Gastrocnemius medialis (tissue), 4 donors: ENCODE measurements around the gene IFIT1. TPM values are rescaled to one million over a fixed set of nuclear protein-coding genes. Genes with fewer than 3 reads are reported as not detected.
A peak's percentile ranks its signal among the peaks of the same experiment; 100 is the strongest.

Experiments
- ATAC-seq, 2 donors: fragments of 150-250 bp; one replicate each; pipeline ENCODE4 v1.9.1; 2016
- DNase-seq, 2 donors: peaks; one replicate each; pipeline ENCODE4 v3.0.0-alpha.2; 2019
- H3K27ac ChIP-seq, 4 donors: fragments of 200-600 bp; sonication (generic); 1 replicate in 1 of 4; 2 replicates in 3 of 4; pipeline ENCODE4 v1.5.1; 2016 to 2018; ENCODE audit warnings: mild to moderate bottlenecking in 2 of 4, moderate library complexity in 1 of 4
- H3K27me3 ChIP-seq, 3 donors: fragments of 200-600 bp; sonication (generic) in 2 of 3; 1 replicate in 1 of 3; 2 replicates in 2 of 3; pipeline versions ENCODE4 v1.5.1 to v1.6.0; 2016 to 2019; ENCODE audit warnings: mild to moderate bottlenecking in 1 of 3, moderate library complexity in 1 of 3
- H3K36me3 ChIP-seq, 2 donors: fragments of 200-600 bp; sonication (generic) in 1 of 2; one replicate each; pipeline ENCODE4 v1.5.1; 2017 to 2018
- H3K4me1 ChIP-seq, 2 donors: fragments of 200-600 bp; sonication (generic) in 1 of 2; one replicate each; pipeline ENCODE4 v1.5.1; 2016 to 2017; ENCODE audit warnings: mild to moderate bottlenecking in 2 of 2
- H3K4me3 ChIP-seq, 4 donors: fragments of 200-600 bp; sonication (generic) in 3 of 4; 1 replicate in 1 of 4; 2 replicates in 3 of 4; pipeline ENCODE4 v1.5.1; 2016 to 2019; ENCODE audit warnings: mild to moderate bottlenecking in 2 of 4
- H3K9me3 ChIP-seq, 3 donors: fragments of 200-600 bp; sonication (generic) in 2 of 3; 1 replicate in 1 of 3; 2 replicates in 2 of 3; pipeline ENCODE4 v1.5.1; 2016 to 2019
- POLR2A ChIP-seq, 2 donors: fragments of 450-650 bp; IDR thresholded peaks; one replicate each; pipeline ENCODE4 v1.6.1; 2017; ENCODE audit warnings: antibody characterized with exemption in 2 of 2, mild to moderate bottlenecking in 2 of 2, moderate library complexity in 2 of 2
- in situ Hi-C, 4 donors: fragments of 200-750 bp; cut with MboI; loops; one replicate each; pipeline versions ENCODE4 v1.15.0 to v1.8.0; 2017; ENCODE audit warnings: low sequenced_read_pairs in 4 of 4
- intact Hi-C: fragments of 100-400 bp; cut with DNase I; formaldehyde crosslinking; loops from one replicate; pipeline ENCODE4 v1.15.1; 2023; ENCODE audit warnings: low total_unique reads
- total RNA-seq, 4 donors: library from RNA; depleted of rRNA; stranded (reverse); fragments of >200 nt; gene quantifications; one replicate each; pipeline versions ENCODE4 v1.1.0 to v1.2.3, GENCODE V29; 2016
- TF ChIP-seq, protein P1 (sequence below), 5 experiments: fragments of 450-650 bp in 3 of 5; fragments of 200-600 bp in 2 of 5; sonication (generic) in 2 of 5; IDR thresholded peaks in 4 of 5; conservative IDR thresholded peaks in 1 of 5; 1 replicate in 4 of 5; 2 replicates in 1 of 5; pipeline ENCODE4 v1.5.1; 2016 to 2019; ENCODE audit warnings: antibody characterized with exemption in 5 of 5, mild to moderate bottlenecking in 3 of 5, moderate library complexity in 3 of 5

The IFIT1 gene, protein sequence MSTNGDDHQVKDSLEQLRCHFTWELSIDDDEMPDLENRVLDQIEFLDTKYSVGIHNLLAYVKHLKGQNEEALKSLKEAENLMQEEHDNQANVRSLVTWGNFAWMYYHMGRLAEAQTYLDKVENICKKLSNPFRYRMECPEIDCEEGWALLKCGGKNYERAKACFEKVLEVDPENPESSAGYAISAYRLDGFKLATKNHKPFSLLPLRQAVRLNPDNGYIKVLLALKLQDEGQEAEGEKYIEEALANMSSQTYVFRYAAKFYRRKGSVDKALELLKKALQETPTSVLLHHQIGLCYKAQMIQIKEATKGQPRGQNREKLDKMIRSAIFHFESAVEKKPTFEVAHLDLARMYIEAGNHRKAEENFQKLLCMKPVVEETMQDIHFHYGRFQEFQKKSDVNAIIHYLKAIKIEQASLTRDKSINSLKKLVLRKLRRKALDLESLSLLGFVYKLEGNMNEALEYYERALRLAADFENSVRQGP
- total RNA-seq = 1 to 10 TPM; 1.8 to 8.9 (median 3.0) TPM

DNA sequence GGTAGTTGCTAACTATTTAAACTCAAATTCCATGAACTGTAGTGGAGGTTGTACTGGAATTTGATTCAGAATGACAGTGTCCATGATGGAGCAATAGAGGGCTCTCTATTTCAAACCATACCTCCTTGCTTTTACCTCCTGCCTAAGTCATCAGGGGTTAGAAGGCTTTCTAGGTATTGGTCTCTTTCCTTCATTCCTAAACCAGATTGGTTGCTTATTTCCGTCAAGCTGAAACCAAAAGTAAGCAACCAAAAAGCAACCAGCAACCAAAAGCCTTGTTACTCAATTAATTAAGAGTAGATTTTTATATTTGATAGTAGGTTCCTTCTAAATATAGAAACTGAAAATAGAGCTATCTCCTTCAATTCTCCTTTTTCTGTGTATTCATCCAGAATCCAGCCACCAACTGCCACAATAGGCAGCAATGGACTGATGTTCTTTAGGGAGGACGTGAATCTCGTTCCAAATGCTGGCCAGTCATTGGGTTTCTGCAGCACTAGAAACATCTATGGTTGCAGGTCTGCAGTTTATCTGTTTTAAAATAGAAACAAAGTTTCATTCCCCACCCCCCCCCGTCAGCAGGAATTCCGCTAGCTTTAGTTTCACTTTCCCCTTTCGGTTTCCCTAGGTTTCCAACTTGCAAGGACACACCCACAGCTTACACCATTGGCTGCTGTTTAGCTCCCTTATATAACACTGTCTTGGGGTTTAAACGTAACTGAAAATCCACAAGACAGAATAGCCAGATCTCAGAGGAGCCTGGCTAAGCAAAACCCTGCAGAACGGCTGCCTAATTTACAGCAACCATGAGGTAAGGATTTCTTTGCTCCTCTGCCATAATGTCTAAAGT is at the start of gene IFIT1:
IFIT1 (plus strand) TSS at position 717 of the 850 bp plus-strand sequence; CDS start at position 807, 90 bp downstream.
- DNase-seq (peak; percentile 57 to 65), ATAC-seq (peak; percentile 93 to 97)
- intact Hi-C loops = loop anchor here (2.0 kb wide), 2 partner anchors 17 to 95 kb away; no protein-coding TSS in a partner anchor
- no peaks in the 10 kb centered on the region for H3K27me3 ChIP-seq
- H3K4me3 ChIP-seq = peak within 1 kb of the TSS; percentile 58 to 70 (median 58)
- peak within 1 kb of the TSS; percentile 72 to 86 (median 84) for H3K27ac ChIP-seq
- TF ChIP-seq POLR2A (IDR thresholded peaks at IDR 0.05) = peak in 1 of 2 donors; percentile 56
- TF ChIP-seq, protein P1, sequence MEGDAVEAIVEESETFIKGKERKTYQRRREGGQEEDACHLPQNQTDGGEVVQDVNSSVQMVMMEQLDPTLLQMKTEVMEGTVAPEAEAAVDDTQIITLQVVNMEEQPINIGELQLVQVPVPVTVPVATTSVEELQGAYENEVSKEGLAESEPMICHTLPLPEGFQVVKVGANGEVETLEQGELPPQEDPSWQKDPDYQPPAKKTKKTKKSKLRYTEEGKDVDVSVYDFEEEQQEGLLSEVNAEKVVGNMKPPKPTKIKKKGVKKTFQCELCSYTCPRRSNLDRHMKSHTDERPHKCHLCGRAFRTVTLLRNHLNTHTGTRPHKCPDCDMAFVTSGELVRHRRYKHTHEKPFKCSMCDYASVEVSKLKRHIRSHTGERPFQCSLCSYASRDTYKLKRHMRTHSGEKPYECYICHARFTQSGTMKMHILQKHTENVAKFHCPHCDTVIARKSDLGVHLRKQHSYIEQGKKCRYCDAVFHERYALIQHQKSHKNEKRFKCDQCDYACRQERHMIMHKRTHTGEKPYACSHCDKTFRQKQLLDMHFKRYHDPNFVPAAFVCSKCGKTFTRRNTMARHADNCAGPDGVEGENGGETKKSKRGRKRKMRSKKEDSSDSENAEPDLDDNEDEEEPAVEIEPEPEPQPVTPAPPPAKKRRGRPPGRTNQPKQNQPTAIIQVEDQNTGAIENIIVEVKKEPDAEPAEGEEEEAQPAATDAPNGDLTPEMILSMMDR (IDR thresholded peaks at IDR 0.05 in 4 of 5, conservative IDR thresholded peaks at IDR 0.05 in 1 of 5) = no peak
- no peaks in the 10 kb centered on the region for H3K36me3 ChIP-seq
- peaks cover 40 to 43% of the 10 kb centered on the region in 2 donors for H3K4me1 ChIP-seq
- in situ Hi-C loops = loop anchor here in 1 of 4 donors (25.0 kb wide), 1 partner anchor 105 kb away; no protein-coding TSS in a partner anchor
- H3K9me3 ChIP-seq = no peaks in the 10 kb centered on the region

DNA sequence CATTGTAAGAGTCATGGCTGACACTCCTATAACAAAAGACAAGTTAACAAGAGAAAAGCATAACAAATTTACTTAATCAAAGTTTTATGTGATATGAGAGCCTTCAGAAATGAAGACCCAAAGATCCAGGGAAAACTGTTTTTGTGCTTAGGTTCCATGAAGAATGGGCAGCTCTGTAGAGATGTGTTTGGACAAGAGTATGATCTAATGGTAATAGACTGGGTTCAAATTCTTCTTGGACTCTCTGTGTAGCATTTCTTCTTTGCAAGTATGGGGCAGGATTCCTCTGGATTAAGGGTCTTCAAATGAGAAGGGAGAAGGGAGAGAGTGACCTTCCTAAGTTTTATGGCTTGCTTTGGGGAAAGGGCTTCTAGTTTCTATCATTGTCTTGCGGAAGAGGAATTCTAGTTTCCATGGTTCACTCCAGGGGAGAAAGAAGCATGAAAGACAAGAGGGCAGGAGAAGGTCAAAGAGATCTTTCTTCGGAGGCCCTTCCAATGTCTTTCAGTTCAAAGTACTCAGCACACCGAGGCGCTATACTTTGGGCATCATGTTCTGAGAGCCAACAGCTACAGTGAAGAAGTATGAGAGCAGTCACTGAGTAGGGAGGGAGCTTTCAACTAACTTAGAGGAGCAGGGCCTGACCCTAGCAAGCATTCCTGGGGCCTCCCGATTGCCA is 49.2 kb upstream of the IFIT1 start:
- Histone ChIP-seq H3K9me3 (no peaks in the 10 kb centered on the region), H3K36me3 (no peaks in the 10 kb centered on the region), H3K4me3 (no peak overlapping the region), H3K27ac (no peak overlapping the region), H3K27me3 (no peaks in the 10 kb centered on the region), H3K4me1 (peaks cover 20 to 25% of the 10 kb centered on the region in 2 donors)
- no peak for ATAC-seq
- no peak for TF ChIP-seq POLR2A (IDR thresholded peaks at IDR 0.05)
- TF ChIP-seq, protein P1 (IDR thresholded peaks at IDR 0.05 in 4 of 5, conservative IDR thresholded peaks at IDR 0.05 in 1 of 5) = no peak
- intact Hi-C loops (no loop called here), in situ Hi-C loops (no loop called here)
- DNase-seq = no peak

DNA sequence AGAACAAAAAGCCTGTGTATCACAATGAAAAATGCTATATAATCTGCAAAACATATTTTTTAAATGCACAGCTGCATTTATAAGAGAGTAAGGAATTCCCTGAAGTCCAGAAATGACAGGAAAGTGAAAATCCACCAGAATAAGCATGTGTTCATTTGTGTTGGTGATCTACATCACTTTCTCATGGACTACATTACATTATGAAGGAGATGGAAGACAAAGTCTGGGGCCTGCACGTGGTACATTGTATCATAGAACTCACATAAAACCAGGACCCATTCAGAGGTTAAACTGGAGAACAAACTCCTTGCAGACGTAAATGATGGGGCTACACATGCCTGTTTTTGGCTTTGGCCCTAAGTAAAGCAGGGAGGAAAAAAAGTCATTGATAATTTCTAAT is 48.3 kb upstream of the IFIT1 start:
- Histone ChIP-seq H3K4me1 (peaks cover 23 to 29% of the 10 kb centered on the region in 2 donors), H3K27me3 (no peaks in the 10 kb centered on the region), H3K27ac (no peak overlapping the region), H3K36me3 (no peaks in the 10 kb centered on the region), H3K4me3 (no peak overlapping the region), H3K9me3 (no peaks in the 10 kb centered on the region)
- intact Hi-C loops (no loop called here), in situ Hi-C loops (no loop called here)
- DNase-seq (no peak), ATAC-seq (no peak)
- TF ChIP-seq, protein P1 (IDR thresholded peaks at IDR 0.05 in 4 of 5, conservative IDR thresholded peaks at IDR 0.05 in 1 of 5) = no peak
- no peak for TF ChIP-seq POLR2A (IDR thresholded peaks at IDR 0.05)

DNA sequence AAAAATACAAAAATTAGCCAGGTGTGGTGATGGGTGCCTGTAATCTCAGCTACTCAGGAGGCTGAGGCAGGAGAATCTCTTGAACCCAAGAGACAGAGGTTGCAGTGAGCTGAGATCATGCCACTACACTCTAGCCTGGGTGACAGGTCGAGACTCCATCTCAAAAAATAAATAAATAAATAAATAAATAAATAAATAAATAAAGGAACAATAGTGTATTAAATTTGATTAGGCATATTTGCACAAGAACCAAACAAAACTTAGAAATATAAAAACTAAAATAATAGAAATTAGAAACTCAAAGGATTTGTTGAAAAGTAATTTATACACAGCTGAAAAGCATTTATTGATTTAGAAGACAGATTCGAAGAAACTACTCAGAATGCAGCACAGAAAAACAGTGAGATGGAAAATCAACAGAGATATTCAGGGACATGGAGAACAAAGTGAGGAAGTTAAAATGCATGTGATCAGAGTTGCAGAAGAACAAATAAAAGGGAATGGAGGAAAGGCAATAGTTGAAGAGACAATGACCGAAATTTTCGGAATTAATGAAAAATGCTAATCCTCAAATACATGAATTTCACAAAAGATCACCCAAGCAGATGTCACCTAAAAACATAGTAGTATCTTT is 46.9 kb upstream of the IFIT1 start:
- no peak for TF ChIP-seq POLR2A (IDR thresholded peaks at IDR 0.05)
- TF ChIP-seq, protein P1 (IDR thresholded peaks at IDR 0.05 in 4 of 5, conservative IDR thresholded peaks at IDR 0.05 in 1 of 5) = no peak
- H3K36me3 ChIP-seq = no peaks in the 10 kb centered on the region
- peak overlapping the region in 3 of 4 donors; percentile 63 to 75 (median 72) for H3K27ac ChIP-seq
- H3K9me3 ChIP-seq = no peaks in the 10 kb centered on the region
- H3K27me3 ChIP-seq = no peaks in the 10 kb centered on the region
- no peak for DNase-seq
- no peak for ATAC-seq
- intact Hi-C loops (no loop called here), in situ Hi-C loops (no loop called here)
- H3K4me3 ChIP-seq = no peak overlapping the region
- peaks cover 26 to 29% of the 10 kb centered on the region in 2 donors for H3K4me1 ChIP-seq
